DMS 273 (cell line): Measurements from ENCODE around the gene PLA2G6.
"Not testable (repeated sequence)": the region's sequence is repeated elsewhere in the genome, so short reads cannot be mapped to it uniquely, and the experiment has no call there.

Experiments
- DNase-seq: peaks from one replicate; lab custom pipeline; 2025; ENCODE audit not compliant: unreplicated experiment; lab: John Stamatoyannopoulos, UW

The PLA2G6 gene

DNA sequence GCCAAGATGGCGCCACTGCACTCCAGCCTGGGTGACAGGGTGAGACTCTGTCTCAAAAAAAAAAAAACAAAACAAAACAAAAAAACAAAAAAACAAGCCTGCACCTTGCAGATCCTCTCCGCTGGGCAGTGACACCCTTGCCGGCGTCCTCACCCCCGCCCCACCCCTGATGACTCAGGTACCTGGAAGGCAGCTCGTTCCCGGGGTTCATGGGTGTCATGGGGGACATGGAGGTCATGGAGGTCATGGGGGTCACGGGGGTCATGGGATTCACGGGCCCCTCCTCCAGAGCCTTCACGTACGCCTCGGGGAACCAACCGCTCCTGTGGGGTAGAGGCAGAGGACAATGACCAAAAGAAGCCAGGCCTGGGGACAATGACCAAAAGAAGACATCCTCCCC lies 94.7 kb downstream of the PLA2G6 start:
- DNase-seq = no peak

DNA sequence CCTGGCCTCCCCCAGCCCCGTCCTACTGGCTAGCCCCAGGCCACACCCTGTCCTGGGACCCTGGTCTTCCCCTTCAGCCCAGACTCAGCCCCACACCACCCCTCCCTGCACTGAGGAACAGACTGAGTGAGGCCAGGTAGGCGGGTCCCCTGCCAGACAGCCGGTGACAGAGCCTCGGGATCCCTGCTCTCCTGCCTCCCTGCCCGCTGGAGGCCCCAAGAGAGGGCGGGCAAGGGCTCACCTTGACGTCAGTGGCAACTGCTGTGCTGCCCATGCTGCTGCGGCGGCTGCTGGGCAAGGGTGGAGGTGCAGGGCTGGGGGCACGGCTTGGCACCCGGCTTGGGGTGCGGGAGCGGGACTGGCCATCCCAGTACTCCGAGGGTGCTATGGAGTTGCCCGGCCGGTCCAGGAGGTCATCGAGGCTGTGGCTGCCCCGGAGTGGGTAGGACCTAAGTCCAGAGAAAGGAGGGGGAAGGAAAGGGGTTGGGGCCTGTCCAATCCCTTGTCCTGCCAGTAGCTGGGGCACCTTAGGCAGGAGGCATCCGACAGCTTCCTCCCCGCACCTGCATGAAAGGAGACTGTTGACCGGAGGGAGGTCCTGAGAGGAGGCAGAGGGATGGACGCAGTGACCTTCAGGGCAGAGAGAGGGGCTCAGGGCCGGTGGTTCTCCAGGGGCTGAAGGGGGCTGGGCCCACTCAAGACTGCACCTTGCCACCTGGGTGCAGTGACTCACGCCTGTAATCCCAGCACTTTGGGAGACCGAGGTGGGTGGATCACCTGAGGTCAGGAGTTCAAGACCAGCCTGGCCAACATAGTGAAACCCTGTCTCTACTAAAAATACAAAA lies 95.4 kb downstream of the PLA2G6 start:
- no peak for DNase-seq

DNA sequence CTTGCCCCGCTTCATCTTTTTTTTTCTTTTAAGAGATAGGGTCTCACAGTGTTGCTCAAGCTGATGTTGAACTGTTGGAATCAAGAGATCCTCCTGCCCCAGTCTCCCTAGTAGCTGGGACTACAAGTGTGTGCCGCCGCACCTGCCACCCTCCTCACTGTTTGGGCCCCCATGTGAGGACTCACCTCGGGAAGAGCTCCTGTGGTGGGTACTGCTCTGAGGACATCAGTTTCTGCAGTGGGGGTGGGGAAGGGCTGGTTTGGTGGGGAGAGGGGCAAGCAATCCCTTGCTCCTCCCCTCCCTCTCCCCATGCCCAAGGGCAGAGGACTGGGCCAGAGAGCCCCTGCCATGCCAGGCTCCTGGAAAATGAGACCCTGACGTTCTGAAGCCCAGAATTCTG lies 96.1 kb downstream of the PLA2G6 start:
- no peak for DNase-seq

DNA sequence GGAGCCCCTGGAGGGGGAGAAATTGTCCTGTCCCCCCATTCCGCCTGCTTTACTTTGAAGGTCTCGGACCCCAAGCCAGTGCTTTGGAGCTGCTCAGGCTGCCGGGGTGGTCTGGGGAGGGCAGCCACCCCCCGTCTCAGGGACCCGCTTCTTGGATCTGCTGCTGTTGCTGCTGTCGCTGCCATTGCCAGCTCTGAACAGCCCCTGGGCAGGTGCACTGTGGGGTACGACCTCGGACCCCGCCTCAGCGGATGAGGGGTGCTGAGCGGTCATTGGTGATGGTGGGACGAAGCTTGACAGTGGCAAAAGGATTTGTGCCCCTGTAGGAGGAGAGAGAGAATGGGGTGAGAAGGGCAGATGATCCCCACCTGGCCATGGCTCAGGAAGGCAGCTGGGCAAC lies 96.6 kb downstream of the PLA2G6 start:
- DNase-seq = no peak

DNA sequence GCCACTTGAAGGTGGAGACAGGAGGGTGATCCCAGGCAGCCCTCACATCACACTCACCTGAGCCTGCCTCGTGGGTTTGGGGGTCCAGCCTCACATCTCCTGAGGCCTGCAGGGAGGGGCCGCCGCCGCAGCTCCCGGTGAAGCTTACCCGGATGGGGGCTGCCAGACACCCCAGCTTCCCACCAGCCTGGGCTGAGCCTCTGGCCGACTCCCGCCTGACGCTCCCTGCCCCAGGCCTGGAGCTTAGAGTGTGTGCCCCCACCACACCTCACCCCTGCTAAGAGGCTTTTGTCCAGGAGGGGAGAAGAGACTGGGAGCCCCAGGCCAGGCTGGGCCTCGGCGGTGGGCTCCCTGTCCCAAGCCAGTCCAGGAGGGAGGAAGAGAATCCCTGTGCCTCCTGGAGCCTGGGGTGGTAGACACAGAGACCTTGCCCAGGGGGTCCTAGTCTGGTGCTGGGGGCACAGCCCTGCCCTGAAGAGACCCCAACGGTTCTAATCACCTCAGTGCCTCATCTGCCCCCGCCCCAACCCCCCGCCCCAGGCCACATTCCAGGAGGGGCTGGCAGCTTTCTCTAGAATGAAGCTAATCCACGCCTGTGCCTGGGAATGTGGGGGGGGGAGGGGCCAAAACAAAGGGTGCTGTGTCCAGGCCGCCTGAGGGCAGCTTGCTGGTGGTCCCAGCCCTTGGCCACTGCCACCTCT lies 97.5 kb downstream of the PLA2G6 start, which contains the start of gene SLC16A8:
Gene SLC16A8, minus strand, starts transcription at position 254 of the 701 bp plus-strand sequence. CDS start 1,311 bp downstream, outside the sequence.
- DNase-seq = no peak

DNA sequence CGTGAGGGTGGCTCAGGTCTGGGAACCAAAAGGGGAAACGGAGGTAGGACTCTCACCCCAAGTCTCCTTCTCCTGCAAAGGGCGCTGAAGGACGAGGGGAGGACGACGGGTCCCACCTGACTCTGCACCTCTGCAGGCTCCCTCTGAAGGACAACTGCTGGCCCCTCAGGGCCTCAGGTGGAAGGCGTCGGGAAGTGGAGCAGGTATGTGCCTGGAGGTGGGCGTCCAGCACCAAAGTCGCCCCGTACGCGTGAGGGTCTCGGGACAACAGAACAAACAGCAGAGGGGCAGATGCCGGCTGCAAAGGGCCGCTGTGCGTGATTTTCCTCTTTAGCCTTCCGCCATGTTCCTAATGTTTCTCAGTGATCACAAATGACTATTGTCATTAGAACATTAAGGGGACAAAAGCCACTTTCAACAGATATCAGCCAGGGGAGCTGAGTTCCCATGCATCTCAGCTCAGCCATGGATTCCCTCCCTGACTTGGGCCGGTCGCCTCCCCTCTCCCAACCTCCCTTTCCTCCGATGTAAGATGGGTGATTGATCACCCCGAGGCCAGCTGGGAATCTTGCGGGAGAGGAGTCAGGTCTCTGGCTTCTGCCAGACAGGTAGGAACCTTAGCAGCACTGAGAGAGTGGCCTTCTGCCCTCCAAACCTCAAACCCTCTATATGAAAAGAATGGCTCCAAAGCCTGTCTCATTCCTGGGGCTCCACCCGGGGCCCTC lies 98.5 kb downstream of the PLA2G6 start:
- no peak for DNase-seq

DNA sequence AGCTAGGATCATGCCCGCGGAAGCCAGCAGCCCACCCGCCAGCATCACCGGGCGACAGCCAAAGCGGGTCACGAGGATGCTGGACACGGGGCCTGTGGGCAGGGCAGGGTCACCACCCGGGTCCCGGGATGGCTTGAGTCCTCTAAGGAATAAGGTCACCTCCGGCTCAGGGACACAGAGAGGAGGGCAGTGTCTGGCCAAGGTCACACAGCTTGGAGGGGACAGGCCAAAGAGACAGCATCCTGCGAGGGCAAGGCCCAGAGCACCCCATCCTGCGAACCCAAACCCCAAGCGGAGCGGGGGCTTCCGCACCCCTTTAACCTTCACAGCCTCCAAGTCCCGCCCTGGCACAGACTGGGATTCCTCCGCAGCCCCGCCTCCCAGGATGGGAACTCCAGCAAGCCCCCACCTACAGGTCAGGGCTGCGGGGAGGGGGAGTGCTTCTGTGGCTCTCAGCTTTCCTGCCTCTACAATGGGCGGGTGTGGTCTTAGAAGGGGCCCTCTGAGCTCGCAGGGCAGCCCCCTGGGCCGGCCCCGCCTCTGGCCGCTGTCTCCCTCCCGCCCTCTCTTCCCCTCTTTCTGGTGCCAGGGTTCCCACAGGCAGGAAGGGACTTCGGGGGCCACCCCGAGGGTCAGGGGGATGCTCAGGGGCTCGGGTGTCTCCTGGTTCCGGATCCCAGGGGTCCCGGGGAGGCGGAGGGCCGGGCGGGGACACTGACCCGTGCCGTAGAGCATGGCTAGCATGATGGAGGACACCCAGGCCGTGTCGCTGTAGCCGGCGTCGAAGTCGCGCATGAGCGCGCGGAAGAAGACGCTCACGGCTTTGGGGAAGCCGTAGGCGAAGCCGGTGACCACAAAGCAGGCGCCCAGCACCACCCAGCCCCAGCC lies 99.4 kb downstream of the PLA2G6 start:
- DNase-seq = no peak

DNA sequence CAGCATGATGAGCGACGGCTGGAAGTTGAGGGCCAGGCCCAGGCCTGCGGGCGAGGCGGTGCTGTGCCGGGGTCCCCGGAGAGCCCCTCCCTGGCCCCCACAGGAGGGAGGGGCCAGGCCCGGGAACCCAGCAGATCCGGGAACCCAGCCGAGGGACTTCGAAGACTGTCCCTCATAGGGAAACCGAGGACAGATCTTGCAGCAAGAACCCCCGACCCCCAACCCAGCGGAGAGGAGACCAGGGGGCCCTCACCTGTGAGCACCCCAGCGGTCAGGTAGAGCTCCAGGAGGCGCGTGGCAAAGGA lies 100.0 kb downstream of the PLA2G6 start:
- no peak for DNase-seq

DNA sequence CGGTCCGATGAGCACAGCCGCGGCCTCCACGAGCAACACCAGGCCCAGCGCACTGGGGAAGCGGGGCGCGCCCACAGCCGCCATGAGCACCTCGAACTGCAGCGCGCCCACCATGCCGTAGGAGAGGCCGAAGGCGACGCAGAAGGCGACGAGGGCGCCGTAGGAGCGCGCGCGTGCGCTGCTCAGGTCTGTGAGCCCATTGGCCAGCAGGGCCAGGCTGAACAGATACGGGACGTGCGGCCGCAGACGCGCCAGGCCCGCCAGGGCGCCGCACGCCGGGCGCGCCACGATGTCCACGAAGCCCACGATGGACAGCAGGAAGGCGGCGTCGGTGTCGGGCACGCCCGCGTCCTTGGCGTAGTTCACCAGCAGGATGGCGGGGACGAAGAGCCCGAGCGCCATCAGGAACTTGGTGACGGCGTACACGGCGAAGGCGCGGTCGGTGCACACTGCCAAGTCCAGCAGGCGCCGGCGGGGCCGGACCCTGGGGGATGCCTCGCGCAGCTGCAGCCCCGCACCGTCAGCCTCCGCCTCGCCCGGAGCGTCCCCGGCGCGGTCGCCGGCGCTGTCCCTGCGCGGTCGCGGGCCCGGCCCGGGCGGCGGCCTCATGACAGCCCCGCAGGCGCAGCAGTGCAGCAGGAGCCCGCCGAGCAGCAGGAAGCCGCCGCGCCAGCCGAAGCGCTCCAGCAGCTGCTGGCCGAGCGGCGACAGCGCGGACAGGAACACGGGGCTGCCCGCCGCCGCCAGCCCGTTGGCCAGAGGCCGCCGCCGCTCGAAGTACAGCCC lies 100.6 kb downstream of the PLA2G6 start:
- DNase-seq = peak; percentile 53

DNA sequence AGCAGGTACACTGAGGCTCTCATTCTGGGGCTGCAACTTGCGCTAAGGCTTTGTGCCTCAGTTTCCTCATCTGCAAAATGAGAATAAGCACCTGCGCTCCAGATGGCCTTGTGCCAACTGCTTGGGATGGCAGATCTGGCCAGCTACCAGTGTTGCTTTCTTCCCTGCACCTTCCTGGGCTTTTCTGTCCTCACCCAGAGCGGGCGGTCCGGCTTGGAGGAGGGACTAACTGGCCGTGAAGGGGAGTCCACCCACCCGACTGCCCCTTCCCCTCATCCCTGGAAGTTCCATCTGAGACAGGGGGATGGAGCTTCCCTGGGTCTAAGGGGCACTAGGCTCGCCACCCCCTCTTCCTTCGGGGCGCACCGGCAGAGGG lies 101.2 kb downstream of the PLA2G6 start:
- DNase-seq = no peak

DNA sequence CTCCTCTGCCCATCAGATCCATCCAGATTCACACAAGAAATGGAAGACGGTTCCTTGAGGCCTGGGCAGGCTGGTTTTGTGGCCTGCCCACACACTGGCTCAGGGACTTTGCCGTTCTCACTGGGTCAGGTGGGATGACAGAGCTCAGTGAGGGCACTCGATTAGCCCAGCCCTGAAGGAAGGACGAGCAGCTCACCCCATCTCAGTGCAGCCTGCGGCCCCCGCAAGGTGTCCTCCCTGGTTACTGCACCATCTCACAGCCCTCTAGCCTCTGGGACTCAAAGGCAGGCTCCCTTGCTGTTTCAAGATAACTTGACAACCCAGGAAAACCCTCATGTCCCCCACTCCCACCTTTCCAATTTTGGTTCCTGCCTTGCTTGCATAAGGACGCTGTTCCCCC lies 101.8 kb downstream of the PLA2G6 start:
- DNase-seq = no peak

DNA sequence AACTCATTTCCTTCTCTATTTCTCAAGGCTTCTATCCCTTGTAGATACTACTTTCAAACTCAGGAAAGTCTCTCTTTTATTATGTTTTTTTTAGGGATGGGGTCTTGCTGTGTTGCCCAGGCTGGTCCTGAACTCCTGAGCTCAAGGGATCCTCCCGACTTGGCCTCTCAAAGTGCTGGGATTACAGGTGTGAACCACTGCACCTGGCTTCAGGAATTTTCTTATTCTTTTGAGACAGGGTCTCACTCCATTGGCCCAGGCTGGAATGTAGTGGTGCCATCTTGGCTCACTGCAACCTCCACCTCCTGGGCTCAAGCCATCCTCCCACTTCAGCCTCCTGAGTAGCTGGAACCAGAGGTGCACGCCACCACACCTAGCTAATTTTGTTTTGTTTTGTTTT lies 102.4 kb downstream of the PLA2G6 start:
- not testable (repeated sequence) for DNase-seq

DNA sequence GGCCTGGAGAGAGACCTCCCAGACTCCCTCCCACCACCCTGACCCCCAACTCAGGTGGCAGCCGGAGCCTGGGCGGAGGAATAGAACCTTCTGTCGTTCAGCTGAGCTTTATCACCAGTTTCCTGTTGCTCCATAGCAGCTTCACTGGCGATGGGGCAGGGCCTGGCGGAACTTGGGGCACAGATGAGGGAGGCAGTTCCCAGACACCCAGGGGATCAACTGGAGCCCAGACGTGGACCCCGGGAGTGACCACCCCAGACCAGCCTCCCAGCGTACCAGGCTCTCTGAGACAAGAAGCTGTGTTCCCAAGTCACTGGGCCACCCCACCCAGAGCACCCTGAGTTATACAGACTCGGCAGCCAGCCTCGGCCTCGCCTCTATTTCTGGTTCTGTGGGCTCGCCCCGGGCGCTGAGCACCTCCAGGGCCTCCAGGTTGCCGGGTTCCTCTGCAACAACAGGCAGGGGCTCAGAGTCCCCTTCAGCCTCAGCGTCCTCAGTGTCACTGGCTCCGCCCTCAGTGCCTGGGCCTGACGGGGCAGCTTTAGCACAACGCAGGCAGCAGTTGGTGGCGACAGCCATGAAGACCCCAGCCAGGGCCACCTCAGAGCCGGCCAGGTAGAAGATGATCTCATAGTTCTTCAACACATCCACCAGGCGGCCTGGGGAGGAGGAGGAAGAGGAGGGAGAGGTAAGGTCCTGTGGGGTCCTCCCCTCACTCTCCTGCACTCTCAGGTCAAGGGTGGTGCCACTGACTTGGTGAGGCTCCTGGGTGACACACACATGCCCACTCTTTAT lies 103.4 kb downstream of the PLA2G6 start:
- DNase-seq = no peak

DNA sequence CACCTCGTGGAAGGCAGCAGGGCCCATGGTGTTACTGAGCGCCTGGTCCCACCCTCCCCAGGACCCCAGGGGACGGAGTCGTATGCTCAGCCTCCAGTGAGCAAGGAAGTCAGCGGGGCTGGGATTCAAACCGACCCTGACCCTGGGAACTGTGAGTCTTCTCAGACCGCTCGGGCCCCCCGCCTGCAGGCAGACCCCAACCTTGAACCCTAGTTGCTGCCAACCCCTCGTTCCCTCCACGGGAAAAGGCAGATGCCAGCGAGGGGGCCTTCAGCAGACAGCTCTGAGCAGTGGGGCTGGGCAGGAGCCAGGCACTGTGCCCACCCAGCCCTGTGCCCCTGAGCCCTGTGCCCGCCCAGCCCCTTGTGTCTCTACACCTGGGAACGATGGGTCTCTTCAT lies 104.0 kb downstream of the PLA2G6 start:
- no peak for DNase-seq

DNA sequence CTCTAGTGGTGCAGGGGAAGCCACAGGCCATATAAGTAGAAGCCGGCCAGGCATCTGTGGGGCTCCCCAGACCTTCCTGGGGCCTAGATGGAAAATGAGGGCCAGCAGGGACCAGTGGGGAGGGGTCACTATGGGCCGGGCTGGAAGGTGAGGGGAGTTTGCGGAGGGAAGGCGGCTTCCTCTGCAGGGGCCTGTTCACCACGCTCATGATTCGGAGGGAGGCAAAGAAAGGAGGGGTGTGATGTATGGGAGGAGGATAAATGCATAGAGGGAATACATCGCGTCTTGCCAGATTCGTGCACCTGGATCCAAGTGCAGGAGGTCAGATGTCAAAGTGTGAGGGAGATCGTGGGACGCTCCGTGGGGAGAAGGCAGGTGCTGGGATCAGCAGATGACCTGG lies 104.5 kb downstream of the PLA2G6 start:
- DNase-seq = no peak

DNA sequence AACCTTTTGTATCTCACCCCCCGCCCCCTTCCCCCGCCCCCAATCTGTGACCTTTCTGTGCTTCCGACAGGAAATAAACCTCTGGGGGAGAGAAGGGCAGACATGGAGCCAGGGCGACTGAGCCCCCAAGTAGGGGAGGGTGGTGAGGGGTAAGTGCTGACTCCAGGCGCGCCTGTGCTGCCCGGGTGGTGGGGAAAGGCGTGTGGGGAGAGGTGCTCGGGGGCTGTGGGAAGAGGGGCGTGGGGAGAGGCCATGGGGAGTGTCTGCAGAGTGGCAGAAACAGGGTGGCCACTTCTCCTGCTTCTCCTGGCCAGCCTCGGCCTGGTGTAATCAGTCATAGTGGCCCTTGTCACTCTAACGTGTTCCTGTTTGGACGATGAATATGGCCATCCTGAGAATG lies 105.7 kb downstream of the PLA2G6 start:
- no peak for DNase-seq

DNA sequence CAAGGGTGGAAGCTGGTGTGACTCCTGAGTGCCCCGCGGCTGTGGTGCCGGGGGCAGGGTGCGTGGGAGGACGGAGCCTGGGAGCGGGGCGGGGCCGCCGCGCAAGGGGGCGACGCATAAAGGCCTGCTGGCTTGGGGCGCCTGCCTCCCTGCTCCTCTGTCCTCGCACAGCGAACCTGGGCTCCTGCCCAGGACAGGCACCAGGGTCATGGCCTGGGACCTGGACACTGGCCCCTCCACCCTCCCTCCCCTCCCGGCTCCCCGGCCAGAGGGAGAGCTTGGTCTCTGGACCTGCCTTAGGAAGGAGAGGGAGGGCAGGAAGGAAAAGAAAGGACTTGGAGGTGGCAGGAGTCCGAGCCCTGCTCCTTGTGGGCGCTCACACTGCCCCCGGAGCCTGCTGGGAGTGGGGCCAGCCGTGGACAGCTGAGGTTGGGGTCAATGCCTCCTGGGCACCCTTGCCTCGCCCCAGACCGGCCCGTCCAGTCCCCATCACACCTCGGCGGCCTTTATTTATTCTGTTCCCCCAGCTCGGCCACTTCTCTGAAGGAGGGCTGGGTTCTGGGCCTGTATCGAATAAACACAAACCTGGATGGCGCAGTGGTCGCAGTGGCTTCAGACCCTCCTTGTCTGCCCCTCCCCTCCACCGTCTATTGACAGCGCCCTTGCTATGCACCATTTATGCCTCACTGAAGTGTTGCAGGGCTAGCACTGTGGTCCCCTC lies 106.4 kb downstream of the PLA2G6 start:
- DNase-seq = no peak

DNA sequence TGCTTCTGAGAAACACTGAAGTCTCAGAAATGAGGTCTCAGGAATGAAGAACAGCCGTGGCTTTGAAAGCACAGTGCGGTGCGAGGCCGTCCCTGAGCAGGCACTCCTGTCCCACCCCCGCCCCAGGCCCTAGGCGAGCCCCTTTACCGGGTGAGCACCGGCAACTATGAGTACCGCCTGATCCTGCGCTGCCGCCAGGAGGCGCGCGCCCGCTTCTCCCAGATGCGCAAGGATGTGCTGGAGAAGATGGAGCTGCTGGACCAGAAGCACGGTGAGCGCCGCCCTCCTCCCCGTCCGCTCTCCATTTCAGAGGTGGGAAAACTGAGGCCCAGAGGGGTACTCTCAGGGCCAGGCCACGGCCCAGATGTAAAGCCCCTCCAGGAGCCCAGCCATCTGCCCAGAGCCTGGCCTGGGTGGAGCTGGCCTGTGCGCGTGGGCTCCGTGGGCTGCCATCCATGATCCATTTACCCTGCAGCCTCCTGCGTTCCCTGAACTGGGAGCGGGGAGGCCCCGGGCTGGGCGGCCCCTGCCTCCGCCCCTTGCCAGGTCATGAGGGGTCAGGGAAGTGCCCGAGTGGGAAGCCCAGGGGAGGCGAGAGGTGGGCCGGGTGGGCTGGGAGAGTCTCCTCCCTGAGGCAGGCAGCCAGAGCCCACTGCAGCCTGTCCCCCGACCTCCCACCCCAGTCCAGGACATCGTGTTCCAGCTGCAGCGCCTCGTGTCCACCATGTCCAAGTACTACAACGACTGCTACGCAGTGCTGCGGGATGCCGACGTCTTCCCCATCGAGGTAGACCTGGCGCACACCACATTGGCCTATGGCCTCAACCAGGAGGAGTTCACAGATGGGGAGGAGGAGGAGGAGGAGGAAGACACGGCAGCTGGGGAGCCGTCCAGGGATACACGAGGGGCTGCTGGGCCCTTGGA lies 107.2 kb downstream of the PLA2G6 start:
- DNase-seq = no peak
